Dermis microvascular lymphatic vessel endothelial cell (primary cell): ENCODE measurements around the gene MEOX2. TPM values are rescaled to one million over a fixed set of nuclear protein-coding genes. Genes with fewer than 3 reads are reported as not detected.

Experiments
- DNase-seq, 2 donors: peaks; one replicate each; pipeline versions ENCODE4 v3.0.0 to v3.0.0-alpha.2; 2010; ENCODE audit warnings: low read depth in 2 of 2
- total RNA-seq: library from RNA; depleted of rRNA; stranded (reverse); fragments of >200 nt; gene quantifications from 2 replicates; pipeline ENCODE4 v1.2.1, GENCODE V29; 2014

MEOX2 gene
- 2.1 and 3.1 TPM in 2 replicates for total RNA-seq

GRCh38 chr7:15686295-15686956 is at the start of gene MEOX2:
Gene MEOX2, minus strand, starts transcription at chr7:15686683. Its CDS starts 281 bp downstream, at chr7:15686402.
- DNase-seq = peak; percentile 71 to 93

- no peak for DNase-seq
Observed at GRCh38 chr7:15729746-15730145, 43.3 kb upstream of the MEOX2 start.

- DNase-seq = no peak
Observed at GRCh38 chr7:15725051-15725450, 38.6 kb upstream of the MEOX2 start.

GRCh38 chr7:15723841-15724240 is 37.4 kb upstream of the MEOX2 start:
- no peak for DNase-seq

GRCh38 chr7:15720849-15721471 is 34.5 kb upstream of the MEOX2 start:
- peak; percentile 49 to 72 for DNase-seq

GRCh38 chr7:15719311-15719710 is 32.8 kb upstream of the MEOX2 start:
- DNase-seq = no peak

GRCh38 chr7:15715435-15715834 is 29.0 kb upstream of the MEOX2 start:
- DNase-seq = no peak

GRCh38 chr7:15709978-15710377 is 23.5 kb upstream of the MEOX2 start:
- peak in 1 of 2 donors; percentile 54 for DNase-seq

- peak in 1 of 2 donors; percentile 52 for DNase-seq
Observed at GRCh38 chr7:15707570-15707969, 21.1 kb upstream of the MEOX2 start.

- no peak for DNase-seq
Observed at GRCh38 chr7:15703732-15704131, 17.2 kb upstream of the MEOX2 start.

GRCh38 chr7:15692501-15693020 is 6.1 kb upstream of the MEOX2 start:
- DNase-seq = no peak

GRCh38 chr7:15688911-15689310 is 2.4 kb upstream of the MEOX2 start:
- DNase-seq = no peak

- DNase-seq = no peak
Observed at GRCh38 chr7:15688279-15688626, 1.8 kb upstream of the MEOX2 start.

- peak in 1 of 2 donors; percentile 55 for DNase-seq
Observed at GRCh38 chr7:15687546-15688278, 1.2 kb upstream of the MEOX2 start.

- no peak for DNase-seq
Observed at GRCh38 chr7:15686957-15687545, 568 bp upstream of the MEOX2 start.

GRCh38 chr7:15685358-15686294 is 857 bp downstream of the MEOX2 start:
- peak in 1 of 2 donors; percentile 46 for DNase-seq

- DNase-seq = peak in 1 of 2 donors; percentile 58
Observed at GRCh38 chr7:15684871-15685270, 1.6 kb downstream of the MEOX2 start.

- DNase-seq = peak in 1 of 2 donors; percentile 59
Observed at GRCh38 chr7:15684111-15684800, 2.2 kb downstream of the MEOX2 start.

GRCh38 chr7:15682751-15683245 is 3.7 kb downstream of the MEOX2 start:
- DNase-seq = no peak

GRCh38 chr7:15682111-15682510 is 4.4 kb downstream of the MEOX2 start:
- no peak for DNase-seq
